Fibroblast of skin of right biceps (primary cell): ENCODE results near the gene TMEM253.

Experiments
- DNase-seq: peaks from one replicate; pipeline ENCODE4 v3.0.0-alpha.2; 2013

Gene TMEM253

DNA sequence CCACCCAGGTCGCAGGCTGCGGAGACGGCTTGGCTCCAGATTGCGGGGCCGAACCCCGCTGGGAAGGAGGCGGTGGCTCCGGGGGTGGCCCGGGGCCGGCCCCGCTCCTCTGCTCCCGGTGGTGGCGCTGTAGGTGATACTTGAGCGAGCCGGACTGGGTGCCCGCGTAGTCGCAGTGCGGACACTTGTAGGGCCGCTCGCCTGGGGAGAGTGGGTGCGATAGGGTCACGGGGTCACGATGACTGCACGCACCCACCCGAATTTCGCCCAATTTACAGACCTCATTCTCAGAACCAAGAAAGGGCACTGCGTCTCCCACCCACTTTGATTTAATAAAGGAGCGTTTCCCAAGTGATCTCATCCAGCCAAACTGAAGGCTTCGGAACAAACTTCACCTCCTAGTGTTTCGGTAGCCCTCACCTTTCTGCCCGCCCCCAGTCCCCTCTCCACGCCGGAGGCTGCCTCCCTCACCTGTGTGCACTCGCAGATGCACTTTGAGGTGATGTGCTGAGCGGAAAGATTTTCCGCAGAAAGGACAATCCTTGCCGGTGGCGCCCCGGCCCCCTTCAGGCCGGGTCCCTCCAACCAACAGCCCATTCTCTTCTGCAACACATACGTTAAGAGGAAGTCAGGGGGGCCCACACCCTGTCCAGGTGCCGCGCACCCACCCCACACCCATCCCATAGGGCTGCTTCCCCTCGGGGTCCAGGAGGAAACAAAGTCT is 9.8 kb upstream of the TMEM253 start:
- no peak for DNase-seq

DNA sequence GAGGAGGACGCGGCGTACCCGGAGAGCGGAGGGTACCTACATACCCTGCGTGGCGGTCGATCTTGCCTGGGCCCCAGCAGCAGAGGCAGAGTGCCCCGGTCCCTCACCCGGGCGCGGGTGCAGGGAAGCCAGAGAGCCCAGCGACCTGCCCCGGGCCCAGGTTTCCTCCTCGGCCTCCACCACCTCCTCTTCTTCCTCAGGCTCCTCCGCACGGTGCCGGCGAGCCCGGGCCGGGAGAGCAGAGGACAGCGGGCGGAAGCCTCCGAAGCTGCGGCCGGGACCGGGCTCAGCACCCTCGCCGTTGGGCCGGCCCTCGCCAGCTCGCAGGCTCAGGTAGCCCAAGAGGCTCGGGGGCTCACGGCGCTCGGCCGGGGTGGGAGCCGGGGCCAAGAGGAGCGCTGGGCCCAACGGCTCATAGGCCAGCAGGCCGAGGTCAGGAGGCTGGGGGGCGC is 9.0 kb upstream of the TMEM253 start:
- DNase-seq: no peak

DNA sequence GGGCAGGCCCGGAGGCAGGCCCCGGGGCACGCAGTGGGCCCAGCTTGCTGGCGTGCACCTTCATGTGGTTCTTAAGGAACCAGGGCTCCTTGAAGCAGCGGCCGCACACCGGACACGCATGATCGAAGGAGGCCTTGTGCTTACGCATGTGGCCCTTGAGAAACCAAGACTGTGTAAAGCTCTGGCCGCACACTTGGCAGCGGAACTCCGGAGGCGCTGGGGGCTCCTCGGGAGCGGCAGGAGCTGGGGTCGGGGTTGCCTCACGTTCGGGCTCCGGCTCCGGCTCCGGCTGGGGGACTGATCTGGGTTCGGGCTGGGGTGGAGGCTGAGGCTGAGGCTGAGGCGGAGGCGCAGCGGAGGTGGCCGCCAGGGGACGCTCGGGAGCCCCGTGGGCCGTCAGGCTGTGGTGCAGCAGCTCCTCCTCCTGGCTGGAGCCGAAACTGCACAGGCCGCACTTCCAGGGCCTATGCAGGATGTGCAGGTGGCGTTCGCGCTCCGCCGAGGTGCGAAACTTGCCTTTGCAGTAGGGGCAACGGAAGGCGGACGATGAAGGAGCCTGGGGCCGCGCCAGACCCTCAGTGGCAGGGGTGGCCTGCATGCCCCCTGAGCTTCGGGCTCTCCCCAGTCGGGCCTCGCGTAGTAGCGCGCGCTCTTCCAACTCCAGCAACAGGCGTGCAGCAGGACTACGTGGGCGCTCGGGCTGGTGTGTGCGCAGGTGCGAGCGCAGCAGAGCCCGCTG is 8.4 kb upstream of the TMEM253 start:
- DNase-seq: peak; percentile 64

- DNase-seq: no peak
Measured at GRCh38 chr14:21093018-21093417, 7.8 kb upstream of the TMEM253 start.

- peak; percentile 24 for DNase-seq
Measured at GRCh38 chr14:21093769-21094681, 6.8 kb upstream of the TMEM253 start.

- peak; percentile 62 for DNase-seq
Measured at GRCh38 chr14:21095430-21096205, 5.2 kb upstream of the TMEM253 start.

GRCh38 chr14:21096438-21096837 is 4.4 kb upstream of the TMEM253 start:
- DNase-seq: no peak

- DNase-seq: no peak
Measured at GRCh38 chr14:21096978-21097635, 3.8 kb upstream of the TMEM253 start.

DNA sequence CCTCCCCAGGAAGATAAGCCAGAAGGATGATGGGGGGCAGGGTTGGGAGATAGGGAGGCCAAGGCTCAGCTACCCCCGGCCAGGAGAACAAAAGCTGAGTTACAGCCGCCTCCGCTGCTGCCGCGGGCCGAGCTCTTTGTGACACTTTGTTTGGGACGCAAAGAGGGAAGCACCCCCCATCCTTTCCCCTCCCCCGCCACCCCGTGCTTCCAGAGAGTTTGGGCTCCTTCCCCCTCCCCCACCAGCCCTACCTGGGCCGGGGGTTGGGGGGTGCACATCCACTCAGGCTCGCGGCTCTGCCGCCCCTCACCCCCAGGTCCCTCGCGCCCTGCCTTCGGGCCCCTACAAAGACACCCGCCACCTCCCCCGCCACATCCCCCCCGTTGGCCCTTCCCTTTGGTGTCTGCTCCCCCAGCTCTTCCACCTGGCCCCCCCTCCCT is 3.2 kb upstream of the TMEM253 start:
- DNase-seq: no peak

DNA sequence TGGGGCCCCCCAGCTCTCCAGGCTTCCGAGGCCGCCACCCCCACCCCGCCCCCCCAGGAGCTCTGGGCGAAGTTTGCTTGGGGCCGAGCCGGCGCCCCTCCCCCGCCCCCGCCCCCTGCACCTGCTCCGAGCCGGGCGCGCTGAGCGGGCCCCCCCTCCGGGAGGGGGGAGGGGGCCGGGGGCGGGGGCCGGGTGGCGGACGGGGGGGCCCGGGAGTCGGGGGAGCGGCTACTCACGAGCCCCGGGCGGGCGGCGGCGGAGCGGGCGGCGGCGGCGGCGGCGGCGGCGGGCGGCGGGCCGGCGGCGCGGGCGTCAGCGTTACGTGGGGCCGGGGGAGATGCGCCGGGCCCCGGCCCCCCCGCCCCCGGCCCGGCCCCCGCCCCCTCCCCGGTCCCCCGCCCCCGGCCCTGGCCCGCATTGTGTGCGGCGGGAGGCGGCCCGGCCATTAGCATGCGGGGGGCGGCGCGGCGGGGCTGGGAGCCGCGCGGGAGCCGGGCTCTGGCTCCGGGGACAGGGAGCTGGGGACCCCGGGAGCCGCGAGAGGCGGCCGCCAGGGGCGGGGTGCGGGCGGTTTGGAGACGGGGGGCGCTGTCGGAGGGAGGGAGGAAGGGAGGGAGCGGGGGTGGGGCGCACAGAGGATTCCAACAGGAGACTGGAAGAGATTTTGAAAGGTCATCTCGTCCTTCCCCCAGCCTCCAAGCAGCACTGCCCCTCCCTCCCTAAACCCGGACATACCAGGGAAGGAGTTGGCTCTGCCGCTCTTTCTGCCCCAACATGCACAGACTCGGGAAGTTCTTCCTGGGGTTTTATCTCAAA is 2.6 kb upstream of the TMEM253 start, which contains the start of gene ZNF219:
Gene ZNF219, minus strand, starts transcription at position 580 of the 816 bp plus-strand sequence. CDS start 5,064 bp downstream, outside the sequence.
- peak; percentile 47 for DNase-seq

GRCh38 chr14:21098892-21099595 is 1.8 kb upstream of the TMEM253 start:
- DNase-seq: no peak

DNA sequence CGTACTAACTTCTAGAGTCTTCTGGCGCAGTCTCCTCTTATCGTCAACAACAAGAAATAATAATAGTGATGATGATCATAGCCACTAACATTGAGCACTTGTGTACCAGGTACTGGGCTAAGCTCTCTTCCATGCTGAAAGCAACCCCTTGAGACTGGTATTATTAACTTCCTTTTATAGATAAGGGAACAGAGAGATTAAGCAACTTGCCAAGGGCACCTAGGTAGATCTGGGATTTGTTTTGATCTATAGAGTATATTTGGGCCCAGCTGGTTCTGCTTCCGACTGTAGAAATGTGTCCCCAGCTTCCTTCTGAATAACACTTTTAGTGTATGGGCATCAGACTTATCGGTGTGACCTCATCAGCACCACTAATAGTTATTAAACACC is 1.3 kb upstream of the TMEM253 start:
- DNase-seq: no peak

- DNase-seq: no peak
Measured at GRCh38 chr14:21101802-21102413, 1.0 kb downstream of the TMEM253 start.

DNA sequence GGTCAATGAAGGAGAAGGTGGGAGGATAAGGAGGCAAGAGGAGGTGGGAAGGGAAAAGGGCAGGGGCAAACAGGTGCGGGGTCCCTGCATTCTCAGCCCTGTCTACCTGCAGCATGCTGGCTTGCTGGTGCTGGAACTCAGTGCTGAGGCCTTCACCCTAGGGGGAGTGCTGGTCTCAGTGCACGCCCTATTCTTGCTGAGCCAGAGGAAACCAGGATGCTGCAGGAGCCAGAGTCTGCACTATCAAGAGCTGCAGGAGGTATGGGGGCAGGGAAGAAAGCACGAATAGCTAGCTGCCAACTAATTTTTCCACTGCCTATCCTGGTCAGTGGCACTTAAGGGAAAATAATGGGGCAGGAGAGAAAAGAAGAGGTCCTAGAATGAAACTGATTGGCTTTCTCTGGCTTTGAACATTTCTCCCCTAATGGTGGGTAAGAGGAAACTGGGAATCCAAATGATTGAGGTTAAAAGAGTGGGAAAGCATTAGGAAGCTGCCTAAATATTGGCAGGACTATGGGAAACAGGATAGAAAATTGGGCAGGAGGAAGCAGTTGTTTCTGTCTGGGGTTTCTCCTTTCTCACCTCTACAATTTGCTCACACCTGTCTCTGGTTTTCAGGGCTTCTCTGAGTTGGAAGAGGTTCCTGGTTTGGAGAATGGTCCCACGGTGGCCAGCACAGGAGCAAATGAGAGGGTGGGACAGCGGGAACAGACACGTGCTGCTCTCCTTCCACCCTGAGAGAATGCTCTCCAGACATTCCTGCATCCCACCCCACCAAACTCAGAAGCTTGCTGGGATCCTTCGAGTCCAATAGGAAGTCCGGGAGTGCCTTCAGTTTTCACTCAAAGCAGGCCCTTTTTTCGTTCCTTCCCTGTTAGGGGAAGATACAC is 1.9 kb downstream of the TMEM253 start:
- no peak for DNase-seq

DNA sequence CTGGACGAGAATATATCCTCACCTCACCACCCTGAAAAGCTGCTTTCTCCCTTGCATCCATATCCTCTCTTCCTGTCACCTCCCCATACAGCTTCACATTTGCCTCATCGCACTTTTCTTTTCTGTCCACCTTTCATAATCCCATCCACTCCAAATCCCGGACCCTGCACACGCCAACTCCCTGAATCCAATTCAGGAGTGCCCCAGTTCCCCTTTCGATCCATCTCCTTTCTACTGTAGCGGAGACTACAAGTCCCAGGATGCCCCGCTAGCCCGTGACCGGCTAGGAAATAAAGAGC is 2.5 kb downstream of the TMEM253 start:
- DNase-seq: no peak

DNA sequence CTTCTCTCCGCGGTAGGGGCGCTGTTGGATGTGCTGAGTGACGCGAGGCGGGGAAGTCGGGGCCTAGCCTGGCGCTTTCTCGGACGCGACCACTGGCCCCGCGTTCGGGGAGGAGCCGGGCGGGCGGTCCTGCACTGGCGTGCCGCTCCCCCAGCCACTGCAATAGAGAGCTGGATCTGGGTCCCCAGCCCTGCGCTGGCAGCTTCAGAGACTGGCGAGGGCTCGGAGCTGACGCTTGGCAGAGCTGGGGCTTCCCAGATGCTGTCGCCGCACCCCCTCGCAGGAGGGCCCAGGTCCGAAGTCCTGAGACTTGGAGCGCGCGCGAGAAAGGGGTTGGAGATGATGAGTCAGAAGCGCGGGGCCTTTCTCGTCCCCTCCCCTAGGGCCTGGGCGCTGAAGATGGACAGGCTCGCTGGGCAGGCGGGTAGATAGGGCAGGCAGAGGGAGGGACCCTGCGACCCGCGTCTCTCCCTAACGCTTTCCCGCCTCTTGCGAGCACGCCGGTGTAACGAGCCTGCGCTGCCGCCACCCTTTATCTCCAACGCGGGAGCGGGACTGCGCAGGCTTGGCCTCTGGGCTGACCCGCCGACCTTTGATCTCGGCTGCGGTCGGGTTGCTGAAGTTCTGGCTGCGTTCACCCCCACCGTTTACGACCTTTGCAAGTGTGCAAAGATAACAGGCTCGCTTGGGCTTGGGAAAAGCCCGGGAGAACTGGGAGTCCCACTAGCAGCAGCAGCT is 3.0 kb downstream of the TMEM253 start:
- DNase-seq: peak; percentile 97

DNA sequence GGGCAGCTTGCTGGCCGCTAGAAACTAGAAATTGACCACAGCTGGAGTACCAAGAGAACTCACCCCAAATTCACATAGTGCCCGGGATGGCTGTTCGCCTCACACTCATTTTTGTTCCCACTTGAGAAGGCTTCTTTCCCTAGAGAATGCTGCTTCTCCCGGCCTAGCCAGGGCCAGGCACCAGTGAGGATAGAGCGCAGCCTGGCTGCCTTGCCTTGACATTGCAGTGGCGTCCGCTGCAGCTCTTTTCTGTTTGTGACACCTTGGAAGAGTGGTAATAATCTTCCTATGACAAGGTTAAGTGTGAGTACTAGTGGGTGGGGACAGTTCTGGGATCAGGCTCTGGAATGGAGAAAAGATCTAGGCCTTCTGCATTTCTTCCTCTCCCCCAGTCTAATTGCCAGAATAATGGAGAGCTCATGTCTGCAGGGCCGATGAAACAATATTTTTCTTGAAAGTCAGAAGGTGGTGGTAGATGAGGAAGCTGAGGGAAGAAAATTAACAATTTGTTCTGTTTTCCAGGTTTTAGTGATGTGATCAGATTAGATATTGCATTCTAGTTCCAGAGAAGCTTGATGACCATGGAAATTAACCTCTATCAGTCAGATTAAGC is 3.7 kb downstream of the TMEM253 start:
- DNase-seq: peak; percentile 81

DNA sequence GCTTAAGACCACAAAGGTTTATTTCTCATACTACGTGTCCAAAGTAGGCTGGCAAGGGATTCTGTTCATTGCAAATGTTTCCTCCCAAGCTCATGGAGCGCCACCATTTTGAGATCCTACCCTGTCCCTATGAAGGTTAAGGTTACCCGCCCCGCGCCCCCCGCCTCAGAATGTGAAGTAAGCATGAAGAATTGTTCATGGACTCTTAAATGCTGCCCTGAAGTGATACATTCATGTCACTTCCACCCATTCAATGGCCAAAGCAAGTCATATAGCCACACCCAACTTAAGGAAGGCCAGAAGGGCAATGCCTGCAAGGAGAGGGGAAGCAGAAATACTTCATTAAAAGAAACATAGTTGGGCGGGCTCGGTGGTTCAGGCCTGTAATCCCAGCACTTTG is 4.2 kb downstream of the TMEM253 start:
- no peak for DNase-seq
